ENCODE data around the gene TBCCD1.
A peak's percentile ranks its signal among the peaks of the same experiment; 100 is the strongest.

TBCCD1 gene

GRCh38 chr3:186571644-186572013, 4.5 kb upstream of the TBCCD1 start:
- H3K27me3 ChIP-seq (ENCODE audit: control insufficient read depth, low read length) = no peaks in the 10 kb centered on the region
- no peak overlapping the region for H3K27ac ChIP-seq (ENCODE audit: low read depth, low read length)
- H4K20me1 ChIP-seq (ENCODE audit: control insufficient read depth, insufficient read depth, low read depth, low read length) = no peaks in the 10 kb centered on the region
- H3K9me2 ChIP-seq (replicated peaks; ENCODE audit: control insufficient read depth, low read length) = no peaks in the 10 kb centered on the region
- H3K36me3 ChIP-seq (ENCODE audit: control insufficient read depth, low read length) = peaks cover 62% of the 10 kb centered on the region
- H3K4me1 ChIP-seq (ENCODE audit: control insufficient read depth, low read length) = peaks cover 31% of the 10 kb centered on the region
- peaks cover 88% of the 10 kb centered on the region for H3K79me2 ChIP-seq (ENCODE audit: control insufficient read depth, low read length)
- H3F3A ChIP-seq (ENCODE audit: control insufficient read depth, insufficient read depth) = no peaks in the 10 kb centered on the region; the same call in 1 of the 2 replicates
- H3K9me3 ChIP-seq (ENCODE audit: control insufficient read depth, insufficient read depth, low read length) = no peaks in the 10 kb centered on the region
- TF ChIP-seq, protein P1, sequence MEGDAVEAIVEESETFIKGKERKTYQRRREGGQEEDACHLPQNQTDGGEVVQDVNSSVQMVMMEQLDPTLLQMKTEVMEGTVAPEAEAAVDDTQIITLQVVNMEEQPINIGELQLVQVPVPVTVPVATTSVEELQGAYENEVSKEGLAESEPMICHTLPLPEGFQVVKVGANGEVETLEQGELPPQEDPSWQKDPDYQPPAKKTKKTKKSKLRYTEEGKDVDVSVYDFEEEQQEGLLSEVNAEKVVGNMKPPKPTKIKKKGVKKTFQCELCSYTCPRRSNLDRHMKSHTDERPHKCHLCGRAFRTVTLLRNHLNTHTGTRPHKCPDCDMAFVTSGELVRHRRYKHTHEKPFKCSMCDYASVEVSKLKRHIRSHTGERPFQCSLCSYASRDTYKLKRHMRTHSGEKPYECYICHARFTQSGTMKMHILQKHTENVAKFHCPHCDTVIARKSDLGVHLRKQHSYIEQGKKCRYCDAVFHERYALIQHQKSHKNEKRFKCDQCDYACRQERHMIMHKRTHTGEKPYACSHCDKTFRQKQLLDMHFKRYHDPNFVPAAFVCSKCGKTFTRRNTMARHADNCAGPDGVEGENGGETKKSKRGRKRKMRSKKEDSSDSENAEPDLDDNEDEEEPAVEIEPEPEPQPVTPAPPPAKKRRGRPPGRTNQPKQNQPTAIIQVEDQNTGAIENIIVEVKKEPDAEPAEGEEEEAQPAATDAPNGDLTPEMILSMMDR (IDR thresholded peaks at IDR 0.05; ENCODE audit: low read depth, low read length, poor library complexity, severe bottlenecking) = no peak
- peak overlapping the region; percentile 86 for H3K4me2 ChIP-seq (ENCODE audit: low read length)
- H3K4me3 ChIP-seq (ENCODE audit: low read length) = peak overlapping the region; percentile 91

GRCh38 chr3:186570941-186571643, 4.0 kb upstream of the TBCCD1 start:
- Histone ChIP-seq H3K27me3 (ENCODE audit: control insufficient read depth, low read length) (no peaks in the 10 kb centered on the region), H3K9me2 (replicated peaks; ENCODE audit: control insufficient read depth, low read length) (no peaks in the 10 kb centered on the region), H3K36me3 (ENCODE audit: control insufficient read depth, low read length) (peaks cover 56% of the 10 kb centered on the region), H3K4me1 (ENCODE audit: control insufficient read depth, low read length) (peaks cover 35% of the 10 kb centered on the region), H3K9me3 (ENCODE audit: control insufficient read depth, insufficient read depth, low read length) (no peaks in the 10 kb centered on the region), H4K20me1 (ENCODE audit: control insufficient read depth, insufficient read depth, low read depth, low read length) (no peaks in the 10 kb centered on the region), H3F3A (ENCODE audit: control insufficient read depth, insufficient read depth) (no peaks in the 10 kb centered on the region; the same call in 1 of the 2 replicates), H3K4me2 (ENCODE audit: low read length) (peak overlapping the region; percentile 86), H3K79me2 (ENCODE audit: control insufficient read depth, low read length) (peaks cover 88% of the 10 kb centered on the region), H3K27ac (ENCODE audit: low read depth, low read length) (peak overlapping the region; percentile 30; the same call in 1 of the 2 replicates), H3K4me3 (ENCODE audit: low read length) (peak overlapping the region; percentile 91)
- TF ChIP-seq EZH2phosphoT487 (IDR thresholded peaks at IDR 0.05; ENCODE audit: borderline replicate concordance, low read length) = no peak
- TF ChIP-seq, protein P1 (IDR thresholded peaks at IDR 0.05; ENCODE audit: low read depth, low read length, poor library complexity, severe bottlenecking) = no peak

GRCh38 chr3:186570096-186570940, 3.2 kb upstream of the TBCCD1 start, which contains the start of gene DNAJB11:
Gene DNAJB11, plus strand, starts transcription at chr3:186570720. Its CDS starts 178 bp downstream, at chr3:186570898.
- H3K79me2 ChIP-seq (ENCODE audit: control insufficient read depth, low read length) = peaks cover 89% of the 10 kb centered on the region
- H3K36me3 ChIP-seq (ENCODE audit: control insufficient read depth, low read length) = peaks cover 51% of the 10 kb centered on the region
- no peaks in the 10 kb centered on the region for H4K20me1 ChIP-seq (ENCODE audit: control insufficient read depth, insufficient read depth, low read depth, low read length)
- H3F3A ChIP-seq (ENCODE audit: control insufficient read depth, insufficient read depth) = no peaks in the 10 kb centered on the region; the same call in 1 of the 2 replicates
- peak within 1 kb of the TSS; percentile 99 for H3K4me3 ChIP-seq (ENCODE audit: low read length)
- H3K27ac ChIP-seq (ENCODE audit: low read depth, low read length) = peak within 1 kb of the TSS; percentile 56
- peaks cover 41% of the 10 kb centered on the region for H3K4me1 ChIP-seq (ENCODE audit: control insufficient read depth, low read length)
- H3K9me3 ChIP-seq (ENCODE audit: control insufficient read depth, insufficient read depth, low read length) = no peaks in the 10 kb centered on the region
- no peaks in the 10 kb centered on the region for H3K27me3 ChIP-seq (ENCODE audit: control insufficient read depth, low read length)
- H3K4me2 ChIP-seq (ENCODE audit: low read length) = peak within 1 kb of the TSS; percentile 89
- TF ChIP-seq, protein P1 (IDR thresholded peaks at IDR 0.05; ENCODE audit: low read depth, low read length, poor library complexity, severe bottlenecking) = no peak
- no peaks in the 10 kb centered on the region for H3K9me2 ChIP-seq (replicated peaks; ENCODE audit: control insufficient read depth, low read length)

All from DOHH2 (cell line).